ENCODE results near the gene PAF1.
A peak's percentile ranks its signal among the peaks of the same experiment; 100 is the strongest.
"Not testable (repeated sequence)": the region's sequence is repeated elsewhere in the genome, so short reads cannot be mapped to it uniquely, and the experiment has no call there.

The PAF1 gene

GRCh38 chr19:39352381-39353255 lies 38.3 kb downstream of the PAF1 start:
- DNase-seq (ENCODE audit: low read depth): no peak

GRCh38 chr19:39351537-39352064 lies 39.3 kb downstream of the PAF1 start:
- peak; percentile 10 for DNase-seq (ENCODE audit: low read depth)

GRCh38 chr19:39350156-39350555 lies 40.8 kb downstream of the PAF1 start:
- no peak for DNase-seq (ENCODE audit: low read depth)

GRCh38 chr19:39349326-39349725 lies 41.6 kb downstream of the PAF1 start:
- no peak for DNase-seq (ENCODE audit: low read depth)

GRCh38 chr19:39347332-39348164 lies 43.4 kb downstream of the PAF1 start:
- DNase-seq (ENCODE audit: low read depth): no peak

GRCh38 chr19:39345956-39346355 lies 45.0 kb downstream of the PAF1 start:
- no peak for DNase-seq (ENCODE audit: low read depth)

- no peak for DNase-seq (ENCODE audit: low read depth)
Measured at GRCh38 chr19:39342647-39343305, 48.1 kb downstream of the PAF1 start.

GRCh38 chr19:39341719-39342604 lies 48.9 kb downstream of the PAF1 start, which contains the start of gene SAMD4B:
SAMD4B (plus strand) TSS chr19:39342421; CDS start chr19:39356894, 14,473 bp downstream.
- peak; percentile 99 for DNase-seq (ENCODE audit: low read depth)

- DNase-seq (ENCODE audit: low read depth): no peak
Measured at GRCh38 chr19:39341129-39341718, 49.7 kb downstream of the PAF1 start.

GRCh38 chr19:39340156-39340555 lies 50.8 kb downstream of the PAF1 start:
- not testable (repeated sequence) for DNase-seq (ENCODE audit: low read depth)

GRCh38 chr19:39339674-39340073 lies 51.2 kb downstream of the PAF1 start:
- DNase-seq (ENCODE audit: low read depth): no peak

- DNase-seq (ENCODE audit: low read depth): no peak
Measured at GRCh38 chr19:39336483-39336882, 54.4 kb downstream of the PAF1 start.
